CD14-positive monocyte (primary cell): Measurements from ENCODE around the gene RNF186. TPM values are rescaled to one million over a fixed set of nuclear protein-coding genes. Genes with fewer than 3 reads are reported as not detected.

Source experiments
- DNase-seq, 3 donors: peaks; one replicate each; pipeline ENCODE4 v3.0.0-alpha.2; 2011 to 2022
- H2AFZ ChIP-seq: 2 replicates; pipeline ENCODE4 v1.6.0; 2012; ENCODE audit warnings: mild to moderate bottlenecking, low read depth, low read length, inconsistent platforms; ENCODE audit not compliant: insufficient read depth, poor library complexity, severe bottlenecking
- H3K27ac ChIP-seq, 2 donors: 1 replicate in 1 of 2; 2 replicates in 1 of 2; pipeline ENCODE4 v1.5.1; 2012 to 2013; ENCODE audit warnings: low read length in 2 of 2, control low read depth in 1 of 2, inconsistent platforms in 1 of 2, low read depth in 1 of 2, mild to moderate bottlenecking in 1 of 2
- H3K27me3 ChIP-seq, 2 donors: one replicate each; pipeline versions ENCODE4 v1.6.0 to v1.6.1; 2011 to 2013; ENCODE audit warnings: low read length in 2 of 2; ENCODE audit not compliant: control insufficient read depth in 2 of 2, insufficient read depth in 2 of 2
- H3K36me3 ChIP-seq, 2 donors: replicated peaks in 1 of 2; 1 replicate in 1 of 2; 2 replicates in 1 of 2; pipeline versions ENCODE4 v1.5.1 to v1.6.1; 2012 to 2013; ENCODE audit warnings: low read length in 2 of 2, control low read depth in 1 of 2, inconsistent platforms in 1 of 2, mild to moderate bottlenecking in 1 of 2; ENCODE audit not compliant: insufficient read depth in 2 of 2, control insufficient read depth in 1 of 2
- H3K4me1 ChIP-seq, 2 donors: 1 replicate in 1 of 2; 2 replicates in 1 of 2; pipeline versions ENCODE4 v1.5.1 to v1.6.1; 2012 to 2013; ENCODE audit warnings: low read length in 2 of 2, control low read depth in 1 of 2, inconsistent platforms in 1 of 2, mild to moderate bottlenecking in 1 of 2, moderate library complexity in 1 of 2; ENCODE audit not compliant: insufficient read depth in 2 of 2, control insufficient read depth in 1 of 2
- H3K4me2 ChIP-seq: replicated peaks from 2 replicates; pipeline ENCODE3; 2012; ENCODE audit warnings: low read length, moderate library complexity, mild to moderate bottlenecking; ENCODE audit not compliant: poor library complexity, severe bottlenecking; ENCODE audit errors: extremely low read depth
- H3K4me3 ChIP-seq, 3 experiments: fragments of 200-600 bp in 1 of 3; sonication (generic) in 1 of 3; replicated peaks in 1 of 3; 1 replicate in 2 of 3; 2 replicates in 1 of 3; pipeline ENCODE4 v1.5.1; 2011 to 2013; ENCODE audit warnings: low read length in 3 of 3, mild to moderate bottlenecking in 3 of 3, control low read depth in 2 of 3, low read depth in 2 of 3, inconsistent platforms in 1 of 3, moderate library complexity in 1 of 3
- H3K79me2 ChIP-seq: 2 replicates; pipeline ENCODE4 v1.6.0; 2012; ENCODE audit warnings: mild to moderate bottlenecking, control low read depth, inconsistent platforms, low read length, moderate library complexity; ENCODE audit not compliant: insufficient read depth
- H3K9ac ChIP-seq: 2 replicates; pipeline ENCODE4 v1.6.0; 2017; ENCODE audit warnings: low read length, mild to moderate bottlenecking; ENCODE audit not compliant: insufficient read depth, poor library complexity, severe bottlenecking
- H3K9me3 ChIP-seq, 2 donors: replicated peaks in 1 of 2; 1 replicate in 1 of 2; 2 replicates in 1 of 2; pipeline versions ENCODE4 v1.5.1 to v1.6.1; 2012 to 2013; ENCODE audit warnings: low read length in 2 of 2, control low read depth in 1 of 2; ENCODE audit not compliant: control insufficient read depth in 1 of 2, insufficient read depth in 1 of 2
- H4K20me1 ChIP-seq: 2 replicates; pipeline ENCODE4 v1.6.0; 2012; ENCODE audit warnings: mild to moderate bottlenecking, low read length, control low read depth, moderate library complexity; ENCODE audit not compliant: insufficient read depth
- H3K27ac Mint-ChIP-seq, 7 donors: one replicate each; pipeline ENCODE4 v1.8.0; 2020; ENCODE audit warnings: mild to moderate bottlenecking in 7 of 7, mixed read lengths in 7 of 7, moderate library complexity in 6 of 7, inconsistent platforms in 2 of 7
- H3K27me3 Mint-ChIP-seq, 3 donors: one replicate each; pipeline ENCODE4 v1.8.0; 2021 to 2022; ENCODE audit warnings: low read depth in 3 of 3, mild to moderate bottlenecking in 3 of 3, mixed read lengths in 3 of 3, moderate library complexity in 3 of 3, inconsistent platforms in 1 of 3
- H3K36me3 Mint-ChIP-seq, 2 donors: one replicate each; pipeline ENCODE4 v1.8.0; 2020; ENCODE audit warnings: mixed read lengths in 2 of 2, inconsistent platforms in 1 of 2, mild to moderate bottlenecking in 1 of 2
- H3K4me1 Mint-ChIP-seq: one replicate; pipeline ENCODE4 v1.8.0; 2020; ENCODE audit warnings: mild to moderate bottlenecking, mixed read lengths
- H3K4me3 Mint-ChIP-seq, 2 donors: one replicate each; pipeline ENCODE4 v1.8.0; 2020; ENCODE audit warnings: mild to moderate bottlenecking in 2 of 2, mixed read lengths in 2 of 2, moderate library complexity in 1 of 2
- H3K9me3 Mint-ChIP-seq, 7 donors: one replicate each; pipeline ENCODE4 v1.8.0; 2020 to 2022; ENCODE audit warnings: mixed read lengths in 7 of 7, mild to moderate bottlenecking in 6 of 7, moderate library complexity in 6 of 7, inconsistent platforms in 2 of 7
- WGBS: methylation state at CpG from one replicate; pipeline ENCODE4 v1.1.5; 2013; ENCODE audit warnings: missing lambda C conversion rate; ENCODE audit not compliant: insufficient coverage; 5-methylcytosine and 5-hydroxymethylcytosine counted together
- intact Hi-C, 2 donors: fragments of 100-400 bp; cut with micrococcal nuclease; formaldehyde crosslinking; loops; one replicate each; pipeline versions ENCODE4 v1.15.0 to v1.15.1; 2023
- polyA plus RNA-seq, 3 donors: library from polyadenylated mRNA; depleted of rRNA in 1 of 3; unstranded in 2 of 3; stranded (reverse) in 1 of 3; fragments of 300-500 nt in 2 of 3; fragments of >200 nt in 1 of 3; fragmentation: Illumina TruSeq in 2 of 3; gene quantifications; 1 replicate in 2 of 3; 2 replicates in 1 of 3; pipeline ENCODE4 v1.2.3, GENCODE V29; 2012 to 2021
- TF ChIP-seq, protein P1 (sequence below): fragments of 200-600 bp; IDR thresholded peaks from one replicate; pipeline ENCODE4 v1.8.0; 2022; ENCODE audit warnings: antibody characterized with exemption, mild to moderate bottlenecking

RNF186 gene
- polyA plus RNA-seq, 3 donors = not detected

DNA sequence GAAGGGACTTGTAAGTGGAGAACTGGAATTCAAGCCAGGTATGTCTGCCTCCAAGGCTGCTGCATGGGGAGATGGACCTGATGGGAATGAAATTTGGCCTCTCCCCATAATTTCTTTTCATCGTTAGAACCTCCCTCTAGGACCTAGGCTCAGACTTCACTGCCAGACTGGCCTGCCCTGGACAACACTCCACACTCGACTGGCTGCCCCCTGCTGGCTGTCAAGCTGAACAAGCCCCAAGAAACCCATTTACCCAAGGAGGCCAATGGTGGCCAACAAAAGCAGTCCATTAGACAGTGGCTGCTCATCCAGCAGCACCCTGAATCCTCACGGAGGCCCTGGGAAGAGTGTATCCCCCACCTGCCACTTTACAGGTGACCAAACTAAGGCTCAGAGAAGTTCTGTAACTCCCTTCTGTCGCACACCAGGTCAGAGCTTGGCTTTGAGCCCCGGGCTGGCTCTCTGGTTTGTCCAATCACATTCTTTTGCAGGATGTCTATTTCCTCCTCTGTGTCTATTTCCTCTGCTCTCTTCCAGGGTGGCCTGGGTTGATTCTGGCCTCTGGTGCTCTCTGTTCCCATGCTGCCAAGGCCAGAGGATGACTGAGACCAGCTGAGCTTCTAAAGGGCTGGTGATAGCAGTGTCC, 3.8 kb downstream of the RNF186 start:
- Histone ChIP-seq H3K9me3 (no peaks in the 10 kb centered on the region), H3K4me1 (no peaks in the 10 kb centered on the region), H3K27ac (no peak overlapping the region), H3K36me3 (no peaks in the 10 kb centered on the region), H3K27me3 (no peaks in the 10 kb centered on the region), H3K4me2 (no peak overlapping the region), H3K79me2 (no peaks in the 10 kb centered on the region), H3K9ac (no peak overlapping the region), H3K4me3 (no peak overlapping the region), H4K20me1 (no peaks in the 10 kb centered on the region), H2AFZ (no peak overlapping the region)
- Mint-ChIP-seq H3K27me3 (peaks cover 4 to 13% (median 10%) of the 10 kb centered on the region in 3 donors), H3K36me3 (no peaks in the 10 kb centered on the region), H3K4me3 (no peak overlapping the region), H3K9me3 (peaks cover 0 to 2% (median 0%) of the 10 kb centered on the region in 7 donors), H3K4me1 (no peaks in the 10 kb centered on the region), H3K27ac (no peak overlapping the region)
- 63% methylated on average over 4 of the region's 5 CpGs for WGBS
- TF ChIP-seq, protein P1, sequence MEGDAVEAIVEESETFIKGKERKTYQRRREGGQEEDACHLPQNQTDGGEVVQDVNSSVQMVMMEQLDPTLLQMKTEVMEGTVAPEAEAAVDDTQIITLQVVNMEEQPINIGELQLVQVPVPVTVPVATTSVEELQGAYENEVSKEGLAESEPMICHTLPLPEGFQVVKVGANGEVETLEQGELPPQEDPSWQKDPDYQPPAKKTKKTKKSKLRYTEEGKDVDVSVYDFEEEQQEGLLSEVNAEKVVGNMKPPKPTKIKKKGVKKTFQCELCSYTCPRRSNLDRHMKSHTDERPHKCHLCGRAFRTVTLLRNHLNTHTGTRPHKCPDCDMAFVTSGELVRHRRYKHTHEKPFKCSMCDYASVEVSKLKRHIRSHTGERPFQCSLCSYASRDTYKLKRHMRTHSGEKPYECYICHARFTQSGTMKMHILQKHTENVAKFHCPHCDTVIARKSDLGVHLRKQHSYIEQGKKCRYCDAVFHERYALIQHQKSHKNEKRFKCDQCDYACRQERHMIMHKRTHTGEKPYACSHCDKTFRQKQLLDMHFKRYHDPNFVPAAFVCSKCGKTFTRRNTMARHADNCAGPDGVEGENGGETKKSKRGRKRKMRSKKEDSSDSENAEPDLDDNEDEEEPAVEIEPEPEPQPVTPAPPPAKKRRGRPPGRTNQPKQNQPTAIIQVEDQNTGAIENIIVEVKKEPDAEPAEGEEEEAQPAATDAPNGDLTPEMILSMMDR = peak; percentile 69
- peak; percentile 6 to 30 (median 16) for DNase-seq
- intact Hi-C loops = no loop called here

DNA sequence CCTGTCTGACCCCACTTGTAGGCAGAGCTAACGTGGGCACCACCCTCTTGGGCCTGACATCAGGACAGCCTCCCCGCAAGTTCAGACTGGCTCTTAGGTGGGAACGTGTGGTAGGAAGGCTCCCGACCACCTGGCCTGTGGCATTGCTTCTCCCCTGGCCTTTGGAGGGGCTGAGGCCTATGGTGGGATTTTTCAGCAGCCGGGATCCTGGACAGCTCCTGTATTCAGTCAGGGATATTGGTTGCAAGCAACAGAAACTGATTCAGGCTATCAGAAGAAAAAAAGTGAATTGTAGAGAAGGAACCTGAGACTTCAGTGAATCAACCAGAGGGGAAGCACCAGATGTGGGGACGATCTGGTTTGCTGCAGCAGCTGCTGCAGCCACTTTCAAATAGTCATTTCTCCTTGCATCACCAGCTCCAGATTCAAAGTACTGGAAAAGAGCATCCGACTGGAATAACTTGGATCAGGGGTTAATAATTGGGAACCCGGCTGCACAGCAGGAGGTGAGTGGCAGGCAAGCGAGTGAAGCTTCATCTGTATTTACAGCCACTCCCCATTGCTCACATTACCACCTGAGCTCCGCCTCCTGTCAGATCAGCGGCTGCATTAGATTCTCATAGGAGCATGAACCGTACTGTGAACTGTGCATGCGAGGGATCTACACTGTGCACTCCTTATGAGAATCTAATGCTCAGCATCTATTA, 5.9 kb downstream of the RNF186 start:
- Mint-ChIP-seq H3K4me1 (no peaks in the 10 kb centered on the region), H3K36me3 (no peaks in the 10 kb centered on the region), H3K4me3 (no peak overlapping the region), H3K27me3 (peaks cover 4 to 13% (median 12%) of the 10 kb centered on the region in 3 donors), H3K27ac (no peak overlapping the region), H3K9me3 (no peaks in the 10 kb centered on the region)
- H3K4me1 ChIP-seq = no peaks in the 10 kb centered on the region
- no peaks in the 10 kb centered on the region for H3K79me2 ChIP-seq
- H2AFZ ChIP-seq = no peak overlapping the region
- intact Hi-C loops = no loop called here
- H4K20me1 ChIP-seq = no peaks in the 10 kb centered on the region
- no peaks in the 10 kb centered on the region for H3K36me3 ChIP-seq
- no peak for DNase-seq
- TF ChIP-seq, protein P1 = no peak
- no peaks in the 10 kb centered on the region for H3K9me3 ChIP-seq
- H3K9ac ChIP-seq = no peak overlapping the region
- no peak overlapping the region for H3K4me3 ChIP-seq
- H3K4me2 ChIP-seq = no peak overlapping the region
- H3K27me3 ChIP-seq = no peaks in the 10 kb centered on the region
- 97% methylated on average over 9 of the region's 13 CpGs for WGBS
- H3K27ac ChIP-seq = no peak overlapping the region
